GM19238 (cell line): ENCODE results near the gene TMEM147.

Source experiments
- DNase-seq: peaks from one replicate; pipeline ENCODE4 v3.0.0; 2011; ENCODE audit warnings: low spot score; ENCODE audit not compliant: insufficient read length

The TMEM147 gene, protein sequence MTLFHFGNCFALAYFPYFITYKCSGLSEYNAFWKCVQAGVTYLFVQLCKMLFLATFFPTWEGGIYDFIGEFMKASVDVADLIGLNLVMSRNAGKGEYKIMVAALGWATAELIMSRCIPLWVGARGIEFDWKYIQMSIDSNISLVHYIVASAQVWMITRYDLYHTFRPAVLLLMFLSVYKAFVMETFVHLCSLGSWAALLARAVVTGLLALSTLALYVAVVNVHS

GRCh38 chr19:35545001-35545854 is at the start of gene TMEM147:
Gene TMEM147 (plus strand): TSS chr19:35545626. CDS start chr19:35545740, 114 bp downstream.
- peak; percentile 99 for DNase-seq

GRCh38 chr19:35497406-35497805 is 48.0 kb upstream of the TMEM147 start:
- no peak for DNase-seq

GRCh38 chr19:35498220-35498619 is 47.2 kb upstream of the TMEM147 start:
- no peak for DNase-seq

DNA sequence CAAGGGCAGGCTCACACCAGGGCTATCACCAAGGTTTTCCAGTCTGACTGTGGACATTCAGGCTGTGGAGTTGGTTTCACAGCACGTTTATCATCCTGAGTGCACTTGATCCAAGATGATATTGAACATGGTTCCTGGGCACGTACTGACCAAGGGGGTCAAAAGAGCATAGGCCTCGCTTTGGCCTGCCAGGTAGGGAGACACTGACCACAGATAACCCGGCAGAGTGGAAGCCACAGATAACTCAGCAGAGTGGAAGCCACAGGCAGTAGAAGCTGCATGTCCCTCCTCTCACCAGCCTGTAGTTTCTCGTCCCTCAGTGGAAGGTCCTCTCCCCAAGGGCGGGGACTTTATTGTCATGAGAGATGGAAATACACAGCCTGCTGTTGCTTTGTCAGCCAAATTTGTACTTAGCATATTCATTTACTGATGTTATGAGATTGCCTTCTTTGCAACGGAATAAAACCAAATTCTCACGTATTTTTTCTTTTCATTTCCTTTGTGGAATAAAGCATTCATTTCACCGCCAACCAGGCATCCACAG is 46.4 kb upstream of the TMEM147 start:
- DNase-seq: no peak

DNA sequence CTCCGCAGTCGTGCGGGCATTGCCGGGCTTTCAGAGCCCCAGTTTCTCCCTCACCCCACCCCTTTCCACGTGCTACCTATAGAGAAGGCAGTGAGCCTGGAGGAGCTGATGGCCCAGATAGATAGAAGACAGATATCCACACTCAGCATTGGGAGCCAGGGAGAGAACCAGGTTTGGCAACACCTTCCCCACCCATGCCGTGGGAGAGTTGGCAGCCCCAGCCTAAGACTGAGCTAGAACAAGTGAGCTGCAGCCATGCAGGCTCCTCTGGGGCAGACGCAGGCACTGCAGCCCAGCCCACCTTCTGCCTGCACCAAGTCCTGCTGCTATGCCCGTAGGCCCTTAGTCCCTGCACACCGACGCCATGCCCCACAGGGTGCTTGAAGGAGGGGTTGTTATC is 44.8 kb upstream of the TMEM147 start:
- no peak for DNase-seq

DNA sequence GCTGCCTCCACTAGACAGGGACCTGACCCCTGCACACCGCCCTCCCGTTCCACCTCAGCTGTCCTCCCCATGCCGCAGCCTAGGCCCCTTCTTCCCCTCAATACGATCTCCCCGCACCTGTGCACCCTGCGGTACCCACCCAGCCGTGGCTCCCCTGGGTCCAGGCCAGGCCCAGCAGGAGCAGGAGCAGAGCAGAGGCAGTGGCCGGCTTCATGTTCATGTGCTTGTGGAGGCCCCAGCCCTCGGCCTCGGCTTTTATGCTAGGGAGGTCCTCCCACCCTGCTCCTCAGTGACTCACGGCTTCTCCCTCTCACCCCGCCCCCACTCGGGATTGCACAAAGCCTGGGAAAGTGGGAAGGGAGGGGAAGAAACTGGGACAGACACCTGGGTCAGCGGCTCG is 43.7 kb upstream of the TMEM147 start:
- DNase-seq: no peak

- DNase-seq: no peak
Measured at GRCh38 chr19:35502751-35503150, 42.7 kb upstream of the TMEM147 start.

DNA sequence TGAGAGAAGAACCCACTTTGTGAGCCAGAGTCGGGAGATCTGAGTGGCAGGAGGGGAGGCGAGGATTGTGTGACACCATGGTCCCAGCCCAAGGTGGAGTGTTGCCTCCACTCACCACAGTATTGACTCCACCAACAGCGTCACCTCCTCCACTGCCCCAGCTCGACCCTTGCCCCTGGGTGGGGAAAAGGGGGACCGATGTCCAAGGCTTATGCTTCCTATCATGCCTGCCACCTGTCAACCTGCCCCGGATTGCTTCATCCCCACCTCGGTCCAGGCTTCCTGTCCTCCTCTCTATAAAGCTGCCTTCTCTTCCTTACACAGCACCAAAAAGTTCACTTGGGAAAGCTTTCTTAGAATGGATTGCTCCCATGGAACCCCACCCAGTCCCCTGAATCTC is 39.4 kb upstream of the TMEM147 start:
- DNase-seq: no peak

DNA sequence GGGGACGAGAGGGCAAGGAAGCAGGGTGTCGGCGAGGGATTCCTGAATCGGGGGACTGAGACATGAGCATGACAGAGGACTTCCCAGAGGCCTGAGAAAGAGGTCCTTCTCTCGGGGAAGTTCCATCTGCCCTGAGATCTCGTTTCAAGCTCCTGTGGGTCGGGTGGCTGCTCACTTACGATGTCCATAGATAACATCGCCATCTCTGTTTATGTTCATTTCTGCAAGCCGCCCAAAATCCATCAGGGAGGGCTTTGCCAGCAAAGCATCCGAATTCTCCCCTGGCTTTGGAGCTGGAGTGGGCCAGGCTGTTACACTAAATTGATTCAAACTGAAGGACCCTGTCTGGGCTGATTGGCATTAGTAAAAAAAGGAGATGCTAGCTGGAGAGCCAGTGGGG is 37.9 kb upstream of the TMEM147 start:
- DNase-seq: no peak

GRCh38 chr19:35508129-35508528 is 37.3 kb upstream of the TMEM147 start:
- no peak for DNase-seq

DNA sequence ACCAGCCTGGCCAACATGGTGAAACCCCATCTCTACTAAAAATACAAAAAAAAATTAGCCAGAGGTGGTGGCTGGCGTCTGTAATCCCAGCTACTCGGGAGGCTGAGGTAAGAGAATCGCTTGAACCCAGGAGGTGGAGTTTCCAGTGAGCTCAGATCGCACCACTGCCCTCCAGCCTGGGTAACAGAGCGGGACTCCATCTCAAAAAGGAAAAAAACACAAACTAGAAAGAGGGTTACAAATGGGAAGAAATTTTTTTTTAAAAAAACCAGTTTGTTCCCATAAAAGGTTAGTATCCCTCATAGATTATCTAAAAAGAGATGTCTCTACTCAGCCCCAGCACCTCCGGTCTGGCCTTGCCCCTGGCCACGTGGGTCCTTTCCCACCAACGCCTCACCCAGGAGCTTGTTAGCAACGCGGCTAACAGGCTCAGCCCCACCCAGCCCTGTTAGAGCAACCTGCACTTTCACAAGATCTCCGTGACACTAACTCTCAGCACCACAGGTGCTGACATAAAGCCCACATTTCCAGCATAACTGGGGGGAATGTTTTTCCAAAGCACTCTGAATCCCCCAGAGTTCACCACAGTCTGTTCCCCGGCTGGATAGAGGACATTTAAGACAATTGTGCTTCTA is 36.3 kb upstream of the TMEM147 start:
- no peak for DNase-seq

- DNase-seq: peak; percentile 91
Measured at GRCh38 chr19:35509861-35510625, 35.4 kb upstream of the TMEM147 start.

DNA sequence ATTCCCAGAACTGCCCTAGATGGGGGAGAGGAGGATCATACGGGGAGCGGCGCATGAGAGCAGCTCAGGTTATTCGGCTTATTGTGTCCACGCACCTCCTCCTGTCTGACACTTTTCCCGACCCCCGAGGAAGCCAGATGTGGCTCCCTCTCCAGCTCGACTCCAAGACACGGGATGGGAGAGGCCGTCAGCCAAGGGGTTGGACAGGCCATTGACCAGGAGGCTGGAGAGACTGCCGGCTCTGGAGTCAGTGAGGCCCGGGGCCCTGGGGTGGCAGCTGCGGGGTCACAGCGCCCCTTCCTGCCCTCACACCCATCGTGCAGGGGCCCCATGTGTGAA is 34.8 kb upstream of the TMEM147 start:
- no peak for DNase-seq

GRCh38 chr19:35511337-35511736 is 34.1 kb upstream of the TMEM147 start:
- no peak for DNase-seq

- no peak for DNase-seq
Measured at GRCh38 chr19:35512831-35513627, 32.4 kb upstream of the TMEM147 start.

- DNase-seq: no peak
Measured at GRCh38 chr19:35513628-35514281, 31.7 kb upstream of the TMEM147 start, which contains the start of gene DMKN. Gene DMKN (minus strand): TSS chr19:35513649. CDS start chr19:35513475, 174 bp downstream.

GRCh38 chr19:35514282-35514809 is 31.1 kb upstream of the TMEM147 start:
- no peak for DNase-seq

DNA sequence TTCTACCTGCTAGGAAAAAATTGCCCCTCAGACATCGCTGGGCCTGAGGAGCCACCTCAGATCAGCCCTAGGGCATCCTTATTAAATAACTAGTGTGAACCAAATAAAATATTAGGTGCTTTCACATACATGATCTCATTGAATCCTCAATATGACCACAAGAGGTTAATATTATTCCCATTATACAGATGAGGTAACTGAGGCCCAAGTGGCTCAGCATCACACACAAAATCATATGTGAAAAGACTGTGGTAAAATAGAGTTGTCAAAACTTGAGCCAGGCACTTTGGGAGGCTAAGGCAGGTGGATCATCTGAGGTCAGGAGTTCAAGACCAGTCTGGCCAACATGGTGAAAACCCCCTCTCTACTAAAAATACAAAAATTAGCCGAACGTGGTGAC is 29.1 kb upstream of the TMEM147 start:
- no peak for DNase-seq

GRCh38 chr19:35517342-35517741 is 28.1 kb upstream of the TMEM147 start:
- no peak for DNase-seq

- no peak for DNase-seq
Measured at GRCh38 chr19:35518313-35518712, 27.1 kb upstream of the TMEM147 start.
